HepG2 (cell line): ENCODE data around the gene TMED6. TPM values are rescaled to one million over a fixed set of nuclear protein-coding genes. Genes with fewer than 3 reads are reported as not detected.

Source experiments
- CBX2 ChIP-seq, 2 experiments: fragments of 200-600 bp in 1 of 2; sonication (generic); formaldehyde crosslinking in 1 of 2; IDR thresholded peaks; 2 replicates each; pipeline versions ENCODE4 v1.7.0 to v1.8.1; 2018 to 2022; ENCODE audit warnings: low read depth in 2 of 2, low read length in 1 of 2, mild to moderate bottlenecking in 1 of 2, missing genetic modification reagents in 1 of 2
- FOXO1 ChIP-seq: sonication (generic); formaldehyde crosslinking; IDR thresholded peaks from 2 replicates; pipeline ENCODE4 v1.4.0; 2020; ENCODE audit warnings: missing genetic modification reagents
- HOXA3 ChIP-seq: sonication (generic); formaldehyde crosslinking; IDR thresholded peaks from 2 replicates; pipeline ENCODE4 v1.5.0; 2020; ENCODE audit warnings: missing genetic modification reagents
- KDM6A ChIP-seq: IDR thresholded peaks from 2 replicates; pipeline ENCODE4 v1.6.1; 2016; ENCODE audit warnings: low read depth
- LCORL ChIP-seq, 2 experiments: fragments of 450-650 bp in 1 of 2; sonication (generic) in 1 of 2; formaldehyde crosslinking in 1 of 2; IDR thresholded peaks; 2 replicates each; pipeline versions ENCODE4 v1.5.0 to v1.6.1; 2017 to 2020; ENCODE audit warnings: antibody characterized with exemption in 1 of 2, missing genetic modification reagents in 1 of 2
- NFATC3 ChIP-seq: sonication (generic); formaldehyde crosslinking; IDR thresholded peaks from 2 replicates; pipeline ENCODE4 v1.5.1; 2020; ENCODE audit warnings: mild to moderate bottlenecking, missing genetic modification reagents
- NFKB2 ChIP-seq: sonication (generic); formaldehyde crosslinking; IDR thresholded peaks from 2 replicates; pipeline ENCODE4 v1.4.0; 2020; ENCODE audit warnings: missing genetic modification reagents, borderline replicate concordance
- NONO ChIP-seq, 2 experiments: fragments of 450-650 bp in 1 of 2; sonication (generic) in 1 of 2; formaldehyde crosslinking in 1 of 2; IDR thresholded peaks in 1 of 2; conservative IDR thresholded peaks in 1 of 2; 2 replicates each; pipeline versions ENCODE4 v1.6.1 to v1.8.0; 2017 to 2022; ENCODE audit warnings: mild to moderate bottlenecking in 1 of 2, missing genetic modification reagents in 1 of 2, moderate library complexity in 1 of 2
- SP2 ChIP-seq: sonication (generic); formaldehyde crosslinking; IDR thresholded peaks from 2 replicates; pipeline ENCODE4 v1.5.1; 2020; ENCODE audit warnings: mild to moderate bottlenecking, missing genetic modification reagents
- THAP9 ChIP-seq: sonication (generic); formaldehyde crosslinking; IDR thresholded peaks from 2 replicates; pipeline ENCODE4; 2020; ENCODE audit warnings: missing genetic modification reagents, mild to moderate bottlenecking, borderline replicate concordance
- ZNF235 ChIP-seq: sonication (generic); formaldehyde crosslinking; IDR thresholded peaks from 2 replicates; pipeline ENCODE4 v1.8.1; 2023; ENCODE audit warnings: mild to moderate bottlenecking, missing genetic modification reagents, borderline replicate concordance
- ZNF33A ChIP-seq: sonication (generic); formaldehyde crosslinking; IDR thresholded peaks from 2 replicates; pipeline ENCODE4 v1.5.1; 2020; ENCODE audit warnings: missing genetic modification reagents, mild to moderate bottlenecking, moderate library complexity, borderline replicate concordance
- ZSCAN5A ChIP-seq: sonication (generic); formaldehyde crosslinking; IDR thresholded peaks from 2 replicates; pipeline ENCODE4 v1.8.0; 2022; ENCODE audit warnings: mild to moderate bottlenecking, missing genetic modification reagents, borderline replicate concordance
- polyA plus RNA-seq, 8 experiments: library from polyadenylated mRNA; depleted of rRNA in 3 of 8; stranded (reverse) in 7 of 8; unstranded in 1 of 8; fragments of >200 nt; fragmentation: Illumina TruSeq in 4 of 8; extraction: Trizol in 4 of 8; gene quantifications; 2 replicates each; pipeline versions ENCODE4 v1.2.1 to v1.2.3, GENCODE V29; 2011 to 2016; ENCODE audit warnings: low read depth in 4 of 8, missing spikeins in 1 of 8, mixed read lengths in 1 of 8; ENCODE audit not compliant: insufficient read depth in 1 of 8
- total RNA-seq, 5 experiments: library from RNA; depleted of rRNA; stranded (reverse); fragments of >200 nt; fragmentation: Illumina TruSeq; extraction: Trizol; gene quantifications; 2 replicates each; pipeline ENCODE4 v1.2.3, GENCODE V29; 2016; ENCODE audit warnings: low read depth in 1 of 5
- TF ChIP-seq, protein P1 (sequence below): sonication (generic); formaldehyde crosslinking; IDR thresholded peaks from 2 replicates; pipeline ENCODE4 v1.5.0; 2020; ENCODE audit warnings: mild to moderate bottlenecking, missing genetic modification reagents
- TF ChIP-seq, protein P2 (sequence below): sonication (generic); formaldehyde crosslinking; conservative IDR thresholded peaks from 2 replicates; pipeline ENCODE4 v1.4.0; 2020; ENCODE audit warnings: missing genetic modification reagents
- TF ChIP-seq, protein P3 (sequence below): sonication (generic); formaldehyde crosslinking; IDR thresholded peaks from 2 replicates; pipeline ENCODE4 v1.4.0; 2020; ENCODE audit warnings: missing genetic modification reagents, borderline replicate concordance

TMED6 gene
- total and polyA plus RNA-seq, 2 of the 13 experiments (the other 11 are each of a cell fraction or from before 2014, with no cell fraction given): 9.8 to 14.4 TPM

- peak; percentile 73; the same call in 1 of the 2 replicates for TF ChIP-seq NFKB2
- TF ChIP-seq HOXA3 (CRISPR knock-in tag): peak; percentile 89; the same call in 1 of the 2 replicates
- TF ChIP-seq, protein P1, sequence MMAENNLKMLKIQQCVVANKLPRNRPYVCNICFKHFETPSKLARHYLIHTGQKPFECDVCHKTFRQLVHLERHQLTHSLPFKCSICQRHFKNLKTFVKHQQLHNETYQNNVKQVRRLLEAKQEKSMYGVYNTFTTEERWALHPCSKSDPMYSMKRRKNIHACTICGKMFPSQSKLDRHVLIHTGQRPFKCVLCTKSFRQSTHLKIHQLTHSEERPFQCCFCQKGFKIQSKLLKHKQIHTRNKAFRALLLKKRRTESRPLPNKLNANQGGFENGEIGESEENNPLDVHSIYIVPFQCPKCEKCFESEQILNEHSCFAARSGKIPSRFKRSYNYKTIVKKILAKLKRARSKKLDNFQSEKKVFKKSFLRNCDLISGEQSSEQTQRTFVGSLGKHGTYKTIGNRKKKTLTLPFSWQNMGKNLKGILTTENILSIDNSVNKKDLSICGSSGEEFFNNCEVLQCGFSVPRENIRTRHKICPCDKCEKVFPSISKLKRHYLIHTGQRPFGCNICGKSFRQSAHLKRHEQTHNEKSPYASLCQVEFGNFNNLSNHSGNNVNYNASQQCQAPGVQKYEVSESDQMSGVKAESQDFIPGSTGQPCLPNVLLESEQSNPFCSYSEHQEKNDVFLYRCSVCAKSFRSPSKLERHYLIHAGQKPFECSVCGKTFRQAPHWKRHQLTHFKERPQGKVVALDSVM: peak; percentile 79
- peak; percentile 48; the same call in 1 of the 2 replicates for TF ChIP-seq NFATC3
- TF ChIP-seq ZNF33A (CRISPR knock-in tag): no peak
- TF ChIP-seq CBX2 (IDR thresholded peaks at IDR 0.05; ENCODE audit: low read depth, low read length): no peak
- no peak; the same call in 1 of the 2 replicates for TF ChIP-seq CBX2 (CRISPR knock-in tag; IDR thresholded peaks at IDR 0.05; ENCODE audit: low read depth)
- TF ChIP-seq SP2 (CRISPR knock-in tag): peak; percentile 84
- peak; percentile 86; the same call in 1 of the 2 replicates for TF ChIP-seq THAP9 (CRISPR knock-in tag)
- TF ChIP-seq, protein P2, sequence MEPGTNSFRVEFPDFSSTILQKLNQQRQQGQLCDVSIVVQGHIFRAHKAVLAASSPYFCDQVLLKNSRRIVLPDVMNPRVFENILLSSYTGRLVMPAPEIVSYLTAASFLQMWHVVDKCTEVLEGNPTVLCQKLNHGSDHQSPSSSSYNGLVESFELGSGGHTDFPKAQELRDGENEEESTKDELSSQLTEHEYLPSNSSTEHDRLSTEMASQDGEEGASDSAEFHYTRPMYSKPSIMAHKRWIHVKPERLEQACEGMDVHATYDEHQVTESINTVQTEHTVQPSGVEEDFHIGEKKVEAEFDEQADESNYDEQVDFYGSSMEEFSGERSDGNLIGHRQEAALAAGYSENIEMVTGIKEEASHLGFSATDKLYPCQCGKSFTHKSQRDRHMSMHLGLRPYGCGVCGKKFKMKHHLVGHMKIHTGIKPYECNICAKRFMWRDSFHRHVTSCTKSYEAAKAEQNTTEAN (CRISPR knock-in tag): 0 out of 2 replicates have a peak, but pooled peaks have one; percentile 72
- TF ChIP-seq, protein P3, sequence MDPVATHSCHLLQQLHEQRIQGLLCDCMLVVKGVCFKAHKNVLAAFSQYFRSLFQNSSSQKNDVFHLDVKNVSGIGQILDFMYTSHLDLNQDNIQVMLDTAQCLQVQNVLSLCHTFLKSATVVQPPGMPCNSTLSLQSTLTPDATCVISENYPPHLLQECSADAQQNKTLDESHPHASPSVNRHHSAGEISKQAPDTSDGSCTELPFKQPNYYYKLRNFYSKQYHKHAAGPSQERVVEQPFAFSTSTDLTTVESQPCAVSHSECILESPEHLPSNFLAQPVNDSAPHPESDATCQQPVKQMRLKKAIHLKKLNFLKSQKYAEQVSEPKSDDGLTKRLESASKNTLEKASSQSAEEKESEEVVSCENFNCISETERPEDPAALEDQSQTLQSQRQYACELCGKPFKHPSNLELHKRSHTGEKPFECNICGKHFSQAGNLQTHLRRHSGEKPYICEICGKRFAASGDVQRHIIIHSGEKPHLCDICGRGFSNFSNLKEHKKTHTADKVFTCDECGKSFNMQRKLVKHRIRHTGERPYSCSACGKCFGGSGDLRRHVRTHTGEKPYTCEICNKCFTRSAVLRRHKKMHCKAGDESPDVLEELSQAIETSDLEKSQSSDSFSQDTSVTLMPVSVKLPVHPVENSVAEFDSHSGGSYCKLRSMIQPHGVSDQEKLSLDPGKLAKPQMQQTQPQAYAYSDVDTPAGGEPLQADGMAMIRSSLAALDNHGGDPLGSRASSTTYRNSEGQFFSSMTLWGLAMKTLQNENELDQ: 0 out of 2 replicates have a peak, but pooled peaks have one; percentile 52
- no peak for TF ChIP-seq LCORL (IDR thresholded peaks at IDR 0.05)
- TF ChIP-seq LCORL (CRISPR knock-in tag; IDR thresholded peaks at IDR 0.05): peak; percentile 70
- peak; percentile 67 for TF ChIP-seq FOXO1 (CRISPR knock-in tag)
- TF ChIP-seq ZNF235 (CRISPR knock-in tag): peak; percentile 93
- no peak for TF ChIP-seq KDM6A (CRISPR knock-in tag)
- no peak for TF ChIP-seq NONO (IDR thresholded peaks at IDR 0.05)
- TF ChIP-seq NONO (CRISPR knock-in tag; conservative IDR thresholded peaks at IDR 0.05): peak; percentile 94
- no peak; the same call in 1 of the 2 replicates for TF ChIP-seq ZSCAN5A (CRISPR knock-in tag)
Measured at GRCh38 chr16:69330286-69331109, 21.1 kb downstream of the TMED6 start, which contains the start of gene PDF (continued).
